ENCODE results near the gene NTN1.

The NTN1 gene

DNA sequence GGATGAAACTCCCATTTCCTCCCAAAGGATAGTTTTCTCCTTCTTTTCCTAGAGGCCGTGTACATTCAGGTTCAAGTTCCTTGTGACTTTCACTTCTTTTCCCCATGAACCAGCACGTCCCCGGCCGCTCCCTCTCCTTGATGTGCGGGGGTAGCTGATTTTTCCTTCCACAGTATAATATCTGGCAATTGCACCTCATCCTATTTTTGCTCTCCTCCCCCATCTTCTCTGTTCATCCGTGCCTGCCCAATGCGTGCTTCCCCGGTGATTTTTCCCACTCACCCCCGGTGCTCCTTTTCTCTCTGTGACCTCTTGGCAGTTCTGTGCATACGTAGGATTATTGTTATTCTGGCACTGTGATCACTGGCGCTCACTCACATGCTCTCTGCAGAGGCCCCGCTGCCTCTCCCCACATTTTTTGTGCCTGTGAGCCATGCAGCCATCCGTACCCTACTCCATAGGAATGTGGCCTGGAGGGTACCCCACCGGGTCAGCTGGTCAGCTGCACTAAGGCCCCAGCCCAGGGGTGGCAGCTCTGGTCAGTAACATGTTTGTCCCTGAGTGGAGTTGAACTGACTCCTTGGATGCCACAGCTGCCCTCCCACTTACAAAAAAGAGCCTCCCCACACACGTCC lies 100.0 kb downstream of the NTN1 start:
- Histone ChIP-seq H3K9ac (no peak overlapping the region), H3K79me2 (ENCODE audit: insufficient read depth, low read depth) (no peaks in the 10 kb centered on the region), H4K20me1 (ENCODE audit: insufficient read depth) (no peaks in the 10 kb centered on the region), H3K36me3 (ENCODE audit: insufficient read depth) (no peaks in the 10 kb centered on the region), H3K27me3 (ENCODE audit: insufficient read depth, low read depth) (no peaks in the 10 kb centered on the region), H3K4me3 (IDR thresholded peaks at IDR 0.05; ENCODE audit: insufficient read depth, low read depth, low read length) (no peak overlapping the region), H3K4me2 (no peak overlapping the region), H3K27ac (no peak overlapping the region), H2AFZ (ENCODE audit: low read depth) (no peak overlapping the region), H3K4me1 (ENCODE audit: low read depth, poor library complexity, severe bottlenecking) (no peaks in the 10 kb centered on the region)
- TF ChIP-seq CTCF (conservative IDR thresholded peaks at IDR 0.05; ENCODE audit: low read depth, low read length): no peak

- H3K4me1 ChIP-seq (ENCODE audit: low read depth, poor library complexity, severe bottlenecking): no peaks in the 10 kb centered on the region
- H3K27ac ChIP-seq: no peak overlapping the region
- H4K20me1 ChIP-seq (ENCODE audit: insufficient read depth): no peaks in the 10 kb centered on the region
- H3K9ac ChIP-seq: no peak overlapping the region
- no peak overlapping the region for H2AFZ ChIP-seq (ENCODE audit: low read depth)
- H3K27me3 ChIP-seq (ENCODE audit: insufficient read depth, low read depth): no peaks in the 10 kb centered on the region
- no peak for TF ChIP-seq CTCF (conservative IDR thresholded peaks at IDR 0.05; ENCODE audit: low read depth, low read length)
- H3K4me3 ChIP-seq (IDR thresholded peaks at IDR 0.05; ENCODE audit: insufficient read depth, low read depth, low read length): no peak overlapping the region
- no peaks in the 10 kb centered on the region for H3K79me2 ChIP-seq (ENCODE audit: insufficient read depth, low read depth)
- no peak overlapping the region for H3K4me2 ChIP-seq
- H3K36me3 ChIP-seq (ENCODE audit: insufficient read depth): no peaks in the 10 kb centered on the region
Measured at GRCh38 chr17:9123594-9124553, 102.6 kb downstream of the NTN1 start.

DNA sequence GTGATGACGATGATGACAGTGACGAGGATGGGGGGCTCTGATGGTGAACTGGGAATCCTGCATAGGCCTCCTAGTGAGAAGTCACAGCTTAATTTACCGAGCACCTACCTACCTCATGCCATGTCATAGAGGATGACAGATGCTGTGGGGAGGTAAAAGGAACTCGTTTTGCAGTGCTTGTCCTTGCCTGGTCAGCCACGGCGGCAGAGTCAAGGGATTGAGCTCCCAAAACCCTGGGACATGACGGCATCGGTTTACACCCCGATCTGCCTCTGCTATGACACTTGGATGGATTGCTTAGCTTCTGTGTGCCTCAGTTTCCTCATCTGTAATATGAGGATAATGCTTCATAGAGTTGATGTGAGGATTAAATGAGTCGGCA lies 103.2 kb downstream of the NTN1 start:
- H3K4me2 ChIP-seq: no peak overlapping the region
- no peak overlapping the region for H3K4me3 ChIP-seq (IDR thresholded peaks at IDR 0.05; ENCODE audit: insufficient read depth, low read depth, low read length)
- no peaks in the 10 kb centered on the region for H4K20me1 ChIP-seq (ENCODE audit: insufficient read depth)
- no peaks in the 10 kb centered on the region for H3K36me3 ChIP-seq (ENCODE audit: insufficient read depth)
- no peak for TF ChIP-seq CTCF (conservative IDR thresholded peaks at IDR 0.05; ENCODE audit: low read depth, low read length)
- H3K27me3 ChIP-seq (ENCODE audit: insufficient read depth, low read depth): no peaks in the 10 kb centered on the region
- no peak overlapping the region for H3K9ac ChIP-seq
- H2AFZ ChIP-seq (ENCODE audit: low read depth): no peak overlapping the region
- no peaks in the 10 kb centered on the region for H3K79me2 ChIP-seq (ENCODE audit: insufficient read depth, low read depth)
- H3K4me1 ChIP-seq (ENCODE audit: low read depth, poor library complexity, severe bottlenecking): no peaks in the 10 kb centered on the region
- no peak overlapping the region for H3K27ac ChIP-seq

DNA sequence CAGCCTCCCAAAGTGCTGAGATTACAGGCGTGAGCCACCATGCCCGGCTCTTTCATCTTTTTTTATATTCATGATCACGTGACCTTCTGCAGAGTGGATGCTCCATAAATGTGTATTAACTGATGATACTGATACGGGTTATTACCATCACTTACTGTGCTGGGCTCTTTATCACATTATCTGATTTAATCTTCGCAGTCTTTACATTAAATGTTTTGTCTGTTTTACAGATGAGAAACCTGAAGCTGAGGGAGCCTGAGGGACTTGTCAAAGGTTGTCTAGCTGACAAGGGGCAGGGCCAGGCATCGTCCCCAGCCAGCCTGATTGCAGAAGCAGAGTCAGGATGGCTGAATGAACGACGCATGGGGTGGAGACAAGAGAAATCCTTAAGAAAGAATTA lies 104.4 kb downstream of the NTN1 start:
- no peak overlapping the region for H3K27ac ChIP-seq
- no peak overlapping the region for H2AFZ ChIP-seq (ENCODE audit: low read depth)
- no peaks in the 10 kb centered on the region for H3K27me3 ChIP-seq (ENCODE audit: insufficient read depth, low read depth)
- no peak overlapping the region for H3K4me2 ChIP-seq
- H3K36me3 ChIP-seq (ENCODE audit: insufficient read depth): no peaks in the 10 kb centered on the region
- H3K4me3 ChIP-seq (IDR thresholded peaks at IDR 0.05; ENCODE audit: insufficient read depth, low read depth, low read length): no peak overlapping the region
- H4K20me1 ChIP-seq (ENCODE audit: insufficient read depth): no peaks in the 10 kb centered on the region
- no peaks in the 10 kb centered on the region for H3K4me1 ChIP-seq (ENCODE audit: low read depth, poor library complexity, severe bottlenecking)
- TF ChIP-seq CTCF (conservative IDR thresholded peaks at IDR 0.05; ENCODE audit: low read depth, low read length): no peak
- H3K9ac ChIP-seq: no peak overlapping the region
- no peaks in the 10 kb centered on the region for H3K79me2 ChIP-seq (ENCODE audit: insufficient read depth, low read depth)

Measured in KMS-11 (cell line).